GM19463 (cell line): Measurements from ENCODE around the gene MRPS34.
"Not testable (repeated sequence)": the region's sequence is repeated elsewhere in the genome, so short reads cannot be mapped to it uniquely, and the experiment has no call there.

Source experiments
- ATAC-seq: cut with Tn5 transposase; IDR thresholded peaks from one replicate; pipeline ENCODE4 v1.9.1; 2021; ENCODE audit warnings: mild to moderate bottlenecking, moderate library complexity; ENCODE audit not compliant: unreplicated experiment

The MRPS34 gene

GRCh38 chr16:1757714-1758461, 15.0 kb downstream of the MRPS34 start:
- no peak for ATAC-seq

GRCh38 chr16:1754204-1754603, 18.7 kb downstream of the MRPS34 start:
- no peak for ATAC-seq

- ATAC-seq, result no peak
These were observed 20.1 kb downstream of the MRPS34 start for GRCh38 chr16:1752853-1753252.

DNA sequence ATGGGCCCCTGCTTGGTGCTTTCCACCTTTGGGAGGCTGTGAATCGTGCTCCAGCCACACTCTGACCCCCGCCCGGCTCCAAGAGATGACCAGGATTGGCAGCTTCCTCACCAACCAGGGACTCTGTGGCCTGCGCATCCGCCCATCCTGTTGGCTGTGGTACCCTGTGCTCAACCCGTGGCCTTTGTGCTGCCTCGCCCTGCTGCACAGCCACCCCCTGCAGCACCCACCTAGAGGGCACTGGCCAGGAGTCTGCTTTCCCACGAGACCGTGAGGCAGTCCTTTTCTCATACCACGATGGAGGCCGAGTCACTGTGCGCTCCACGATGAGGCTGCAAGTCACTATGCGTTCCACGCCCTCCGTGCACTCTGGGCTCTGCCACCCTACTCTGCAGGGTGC, 21.0 kb downstream of the MRPS34 start:
- ATAC-seq, result no peak

- no peak for ATAC-seq
These were observed 23.5 kb downstream of the MRPS34 start for GRCh38 chr16:1749152-1750117.

GRCh38 chr16:1747934-1748333, 25.0 kb downstream of the MRPS34 start:
- ATAC-seq, result no peak

DNA sequence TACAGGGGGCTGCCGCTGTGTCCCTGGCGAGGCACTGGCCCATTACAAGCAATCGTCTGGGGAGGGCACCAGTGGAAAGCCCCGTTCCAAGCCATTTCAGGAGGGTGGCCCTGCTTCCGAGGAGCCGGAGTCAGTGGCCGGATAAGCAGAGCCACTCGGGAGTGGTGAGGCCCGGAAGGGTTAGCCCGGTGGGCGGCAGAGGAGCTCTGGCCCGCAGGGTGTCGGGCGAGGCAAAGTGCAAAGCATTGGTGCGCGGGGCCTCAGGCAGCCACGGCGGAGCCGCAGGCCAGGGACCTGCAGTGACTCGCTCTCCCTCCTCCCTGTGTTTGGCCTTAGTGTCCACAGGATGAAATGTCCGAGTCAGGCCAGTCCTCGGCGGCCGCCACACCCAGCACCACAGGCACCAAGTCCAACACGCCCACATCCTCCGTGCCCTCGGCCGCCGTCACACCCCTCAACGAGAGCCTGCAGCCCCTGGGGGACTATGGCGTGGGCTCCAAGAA, 26.2 kb downstream of the MRPS34 start:
- ATAC-seq, result no peak

GRCh38 chr16:1745900-1746692, 26.8 kb downstream of the MRPS34 start:
- no peak for ATAC-seq

GRCh38 chr16:1745181-1745899, 27.6 kb downstream of the MRPS34 start:
- ATAC-seq, result no peak

DNA sequence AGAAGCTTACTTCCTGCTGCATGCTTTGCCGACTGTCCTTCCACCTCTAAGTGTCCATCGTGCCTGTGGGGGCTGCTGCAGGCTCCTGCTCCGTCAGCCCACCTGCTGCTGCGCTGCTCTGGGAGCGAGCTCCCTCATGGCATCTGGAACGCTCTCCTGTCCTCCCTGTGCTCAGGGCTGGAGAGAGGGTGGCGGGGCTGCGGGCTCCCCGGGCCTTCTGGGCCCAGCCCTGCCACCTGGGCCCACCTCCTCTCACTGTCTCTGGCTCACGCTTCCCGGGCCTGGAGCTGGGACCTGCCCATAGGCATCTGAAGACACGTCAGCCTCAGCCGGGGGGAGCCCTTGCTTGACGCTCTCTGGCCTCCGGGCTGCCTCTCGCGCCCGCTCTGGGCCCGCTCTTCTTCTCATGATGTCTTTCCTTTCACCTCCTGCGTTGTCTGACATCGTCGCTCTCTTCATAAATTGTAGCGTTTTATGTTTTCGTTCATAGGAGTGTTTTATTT, 28.5 kb downstream of the MRPS34 start:
- no peak for ATAC-seq

DNA sequence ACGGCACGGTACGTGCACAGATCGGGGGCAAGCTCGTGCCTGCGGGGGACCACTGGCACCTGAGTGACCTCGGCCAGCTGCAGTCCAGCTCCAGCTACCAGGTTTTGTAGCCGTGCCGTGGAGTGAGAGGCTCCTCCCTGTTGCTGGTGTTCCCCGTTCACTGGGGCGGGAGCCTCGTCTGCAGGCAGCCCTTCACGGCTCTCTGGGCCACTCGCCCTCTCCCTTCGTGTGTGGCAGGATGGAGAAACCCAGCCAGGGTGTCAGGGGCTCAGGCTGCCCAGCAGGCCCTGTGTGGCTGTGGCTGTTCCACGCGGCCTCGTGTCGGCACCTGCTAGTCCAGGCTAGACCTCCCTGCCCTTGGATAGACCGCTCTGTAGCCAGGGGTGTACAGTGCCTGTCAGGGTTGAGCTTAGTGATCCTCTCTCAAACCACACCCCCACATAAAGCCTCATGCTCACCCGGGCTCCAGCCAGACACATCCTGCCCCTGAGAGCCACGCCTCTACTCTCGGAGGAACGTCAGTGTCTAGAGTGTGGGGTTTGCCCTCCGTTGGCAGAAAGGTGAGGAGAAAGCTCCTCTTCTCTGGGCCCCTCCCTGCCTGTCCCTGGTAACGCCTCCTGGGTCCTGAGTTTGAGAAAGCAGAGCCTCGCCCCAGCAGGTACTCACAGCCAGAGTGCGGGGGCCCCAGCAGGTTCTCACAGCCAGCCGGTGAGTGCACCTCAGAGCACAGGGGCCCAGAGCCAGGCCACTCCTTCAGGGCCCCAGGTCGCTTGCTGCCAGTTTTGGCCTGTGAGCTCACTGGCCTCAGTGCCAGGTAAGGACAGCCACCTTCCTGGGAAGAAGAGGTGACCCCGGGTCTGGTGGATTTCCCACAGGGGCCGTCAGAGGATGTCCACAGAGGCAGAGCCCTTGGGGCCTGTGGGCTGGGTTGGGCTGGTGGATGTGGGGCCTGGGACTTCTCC, 29.3 kb downstream of the MRPS34 start:
- ATAC-seq, result no peak

DNA sequence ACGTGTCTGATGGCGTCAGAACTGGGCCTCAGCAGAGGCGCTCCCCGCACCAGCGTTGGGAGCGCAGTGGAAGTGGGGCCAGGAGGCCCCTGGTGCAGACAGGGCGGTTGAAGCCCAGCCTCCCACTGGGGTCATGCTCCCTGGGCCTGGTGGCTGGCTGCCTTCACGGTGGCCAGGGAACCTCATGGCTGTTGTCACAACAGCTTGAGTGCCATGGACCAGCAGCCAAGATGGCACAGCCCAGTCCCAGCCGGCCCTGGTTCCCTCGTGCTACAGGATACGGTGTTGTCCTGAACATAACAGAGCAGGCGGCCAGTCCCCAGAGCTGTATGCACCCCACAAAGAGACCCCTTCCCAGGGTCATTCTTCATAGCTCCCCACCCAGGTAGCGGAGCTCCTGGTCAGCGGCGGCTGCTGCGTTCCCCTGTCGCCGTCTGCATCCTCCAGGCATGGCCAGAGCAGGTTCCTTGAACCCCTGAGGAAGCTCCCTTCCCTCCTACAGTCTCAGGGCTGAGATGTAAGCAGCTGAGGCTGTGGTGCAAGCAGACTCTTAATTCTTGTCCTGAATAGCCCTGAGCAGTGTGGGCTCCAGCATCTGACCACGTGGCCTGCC, 31.3 kb downstream of the MRPS34 start:
- ATAC-seq, result no peak

- ATAC-seq, result no peak
These were observed 32.0 kb downstream of the MRPS34 start for GRCh38 chr16:1740781-1741490.

GRCh38 chr16:1740234-1740633, 32.7 kb downstream of the MRPS34 start:
- ATAC-seq, result no peak

DNA sequence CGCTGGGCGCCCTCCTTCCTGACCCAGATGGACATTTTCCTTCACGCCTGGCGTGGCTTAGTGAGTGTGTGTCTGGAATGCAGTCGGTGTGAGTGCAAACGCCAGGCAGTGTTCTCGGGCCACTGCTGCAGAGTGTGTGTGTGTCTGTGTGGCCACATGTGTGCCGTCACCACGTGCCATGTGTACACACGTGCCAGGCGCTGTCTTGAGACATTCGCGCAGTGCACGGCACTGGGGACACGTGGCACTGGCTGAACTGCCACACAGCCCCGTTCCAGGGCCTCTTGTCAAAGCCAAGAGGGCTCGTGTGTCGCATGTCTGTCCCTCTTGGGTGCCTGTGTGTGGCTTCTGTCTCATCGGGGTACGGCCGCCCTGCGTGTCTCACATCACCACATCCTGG, 38.1 kb downstream of the MRPS34 start:
- ATAC-seq, result no peak

GRCh38 chr16:1734123-1734522, 38.8 kb downstream of the MRPS34 start:
- no peak for ATAC-seq

GRCh38 chr16:1732551-1732987, 40.4 kb downstream of the MRPS34 start:
- not testable (repeated sequence) for ATAC-seq

- no peak for ATAC-seq
These were observed 40.9 kb downstream of the MRPS34 start for GRCh38 chr16:1732071-1732470.
